SJSA1 (cell line): ENCODE results near the gene XAGE3. TPM values are rescaled to one million over a fixed set of nuclear protein-coding genes. Genes with fewer than 3 reads are reported as not detected.
"Not testable (repeated sequence)": the region's sequence is repeated elsewhere in the genome, so short reads cannot be mapped to it uniquely, and the experiment has no call there.

ENCODE experiments used
- DNase-seq, 2 experiments: peaks; one replicate each; pipeline ENCODE4 v3.0.0-alpha.2; 2015 to 2020; ENCODE audit warnings: low spot score in 2 of 2, low read depth in 1 of 2
- H3K27ac ChIP-seq: fragments of 250-450 bp; sonication (Bioruptor Pico); 2 replicates; pipeline ENCODE4 v1.5.1; 2020; ENCODE audit warnings: mild to moderate bottlenecking, moderate library complexity
- H3K27me3 ChIP-seq: fragments of 250-450 bp; sonication (Bioruptor Pico); replicated peaks from 2 replicates; pipeline ENCODE4 v1.5.1; 2020; ENCODE audit warnings: mild to moderate bottlenecking, moderate library complexity
- H3K36me3 ChIP-seq: fragments of 250-450 bp; sonication (Bioruptor Pico); 2 replicates; pipeline ENCODE4 v1.5.1; 2020; ENCODE audit warnings: mild to moderate bottlenecking
- H3K4me1 ChIP-seq: fragments of 250-450 bp; sonication (Bioruptor Pico); replicated peaks from 2 replicates; pipeline ENCODE4 v1.6.1; 2021; ENCODE audit warnings: mild to moderate bottlenecking
- H3K4me3 ChIP-seq: fragments of 250-450 bp; sonication (Bioruptor Pico); 2 replicates; pipeline ENCODE4 v1.5.1; 2020; ENCODE audit warnings: mild to moderate bottlenecking
- H3K9me3 ChIP-seq: fragments of 250-450 bp; sonication (Bioruptor Pico); replicated peaks from 2 replicates; pipeline ENCODE4 v1.5.1; 2020; ENCODE audit warnings: mild to moderate bottlenecking
- total RNA-seq: library from RNA; depleted of rRNA; stranded (reverse); fragments of >200 nt; shearing (Covaris generic); gene quantifications from 2 replicates; pipeline ENCODE4 v1.2.3, GENCODE V29; 2014

XAGE3 gene
- total RNA-seq, 1 experiment from 2014 or later: not detected

DNA sequence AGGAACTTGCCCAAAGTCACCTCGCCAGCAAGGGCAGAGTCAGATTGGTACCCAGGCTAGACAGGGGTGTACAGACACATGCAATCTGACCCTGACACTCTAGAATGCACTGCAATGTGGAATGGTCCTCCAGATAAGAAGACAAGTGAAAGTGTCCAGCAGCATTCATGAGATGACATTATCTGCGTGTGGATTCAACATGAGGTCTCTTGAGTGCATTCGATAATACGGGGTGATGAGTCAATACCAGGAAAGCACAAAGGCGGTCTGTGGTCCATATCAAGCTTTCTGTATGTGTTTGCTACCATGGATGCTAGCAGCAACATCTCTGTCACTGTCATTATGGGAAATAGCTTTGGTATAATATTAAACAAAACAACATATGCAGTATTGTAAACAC lies 6.8 kb upstream of the XAGE3 start:
- no peak overlapping the region for H3K27ac ChIP-seq
- H3K9me3 ChIP-seq: no peaks in the 10 kb centered on the region
- no peak overlapping the region for H3K4me3 ChIP-seq
- no peaks in the 10 kb centered on the region for H3K36me3 ChIP-seq
- no peaks in the 10 kb centered on the region for H3K27me3 ChIP-seq
- no peaks in the 10 kb centered on the region for H3K4me1 ChIP-seq
- no peak for DNase-seq

DNA sequence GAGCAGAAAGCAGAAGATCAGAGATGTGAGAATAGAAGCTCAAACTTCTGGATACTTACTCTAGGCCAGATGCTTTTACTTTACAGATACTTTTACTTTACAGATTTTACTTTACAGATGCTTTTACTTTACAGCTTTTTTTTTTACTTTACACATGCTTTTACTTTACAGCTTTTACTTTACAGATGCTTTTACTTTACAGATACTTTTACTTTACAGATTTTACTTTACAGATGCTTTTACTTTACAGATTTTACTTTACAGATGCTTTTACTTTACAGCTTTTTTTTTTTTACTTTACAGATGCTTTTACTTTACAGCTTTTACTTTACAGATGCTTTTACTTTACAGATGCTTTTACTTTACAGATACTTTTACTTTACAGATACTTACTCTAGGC lies 5.9 kb upstream of the XAGE3 start:
- H3K27me3 ChIP-seq, H3K4me1 ChIP-seq, H3K4me3 ChIP-seq, DNase-seq, H3K9me3 ChIP-seq, H3K36me3 ChIP-seq, H3K27ac ChIP-seq: not testable (repeated sequence)

DNA sequence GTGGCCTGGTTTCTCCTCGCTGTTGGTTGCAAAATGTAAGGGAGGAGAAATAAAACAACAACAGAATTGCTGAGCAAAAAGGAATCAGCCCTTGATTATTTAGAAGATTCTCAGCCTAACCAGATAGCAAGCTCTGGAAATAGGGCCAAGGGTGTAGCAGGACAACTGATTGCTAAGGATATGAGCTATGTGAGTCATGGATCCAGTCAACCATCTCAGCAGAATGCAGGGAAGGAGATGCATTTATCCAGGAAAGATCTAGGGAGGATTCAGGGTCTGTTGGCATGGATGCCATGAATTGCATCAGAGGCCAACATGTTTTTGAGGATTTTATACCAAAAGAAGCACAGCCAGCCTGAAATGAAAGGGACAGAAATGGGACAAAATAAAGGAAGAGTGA lies 2.2 kb upstream of the XAGE3 start:
- no peak overlapping the region for H3K4me3 ChIP-seq
- no peak for DNase-seq
- no peaks in the 10 kb centered on the region for H3K4me1 ChIP-seq
- H3K27me3 ChIP-seq: no peaks in the 10 kb centered on the region
- H3K9me3 ChIP-seq: no peaks in the 10 kb centered on the region
- no peak overlapping the region for H3K27ac ChIP-seq
- no peaks in the 10 kb centered on the region for H3K36me3 ChIP-seq

DNA sequence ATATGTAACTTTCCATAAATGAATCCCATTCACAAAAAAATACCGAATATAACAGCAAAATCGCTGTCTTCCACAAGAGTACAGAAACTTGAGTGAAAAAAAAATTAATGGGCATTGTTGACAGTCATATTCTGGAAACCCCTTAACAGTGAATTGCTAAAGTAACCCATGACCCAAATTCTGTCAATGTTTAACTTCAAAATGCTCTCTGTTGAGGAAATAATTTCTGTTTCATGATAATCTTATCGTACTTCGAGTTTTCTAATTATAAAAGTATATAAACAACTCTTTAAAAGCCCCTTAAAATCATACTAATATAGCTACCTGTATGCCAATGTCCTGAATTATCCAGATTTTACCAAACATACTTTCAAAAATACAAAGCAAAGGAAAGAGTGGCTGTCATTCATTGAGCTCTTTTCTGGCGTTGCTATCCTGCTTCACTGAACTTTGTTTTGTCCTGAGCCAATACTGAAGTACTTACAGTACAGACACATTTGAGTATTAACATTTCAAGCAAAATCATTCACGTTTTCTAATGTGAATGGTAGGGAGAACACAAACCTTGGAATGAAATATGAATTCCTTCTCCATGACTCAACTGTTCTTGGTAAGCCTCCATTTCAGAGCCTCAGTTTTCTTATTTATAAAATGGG lies 2.4 kb downstream of the XAGE3 start:
- no peak overlapping the region for H3K4me3 ChIP-seq
- H3K4me1 ChIP-seq: no peaks in the 10 kb centered on the region
- H3K27me3 ChIP-seq: no peaks in the 10 kb centered on the region
- H3K36me3 ChIP-seq: no peaks in the 10 kb centered on the region
- H3K27ac ChIP-seq: no peak overlapping the region
- no peak for DNase-seq
- no peaks in the 10 kb centered on the region for H3K9me3 ChIP-seq

DNA sequence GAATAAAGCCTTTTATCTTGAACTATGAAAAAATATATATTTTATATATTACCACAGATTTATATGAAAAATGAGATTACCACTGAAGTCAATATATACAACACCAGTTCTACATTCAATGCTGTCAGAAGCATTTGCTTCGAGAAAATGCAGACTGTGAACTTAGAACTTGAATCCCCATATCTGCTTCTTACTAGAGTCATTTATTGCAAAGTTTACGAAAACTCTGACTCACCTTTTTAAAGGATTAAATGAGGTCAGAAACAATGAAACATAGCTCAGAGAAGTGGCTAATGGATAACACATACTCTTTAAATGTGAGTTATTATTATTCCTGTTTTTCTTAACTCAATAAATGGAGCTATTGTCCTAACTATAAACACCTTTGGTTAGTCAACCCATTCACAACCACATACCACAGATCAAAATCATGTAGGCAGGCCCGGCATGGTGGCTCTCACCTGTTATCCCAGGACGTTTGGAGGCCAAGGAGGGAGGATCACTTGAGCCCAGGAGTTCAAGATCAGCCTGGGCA lies 10.8 kb downstream of the XAGE3 start:
- H3K36me3 ChIP-seq, H3K4me3 ChIP-seq, H3K9me3 ChIP-seq, H3K27ac ChIP-seq, H3K27me3 ChIP-seq: not testable (repeated sequence)
- peaks cover 21% of the 10 kb centered on the region for H3K4me1 ChIP-seq
- DNase-seq: peak in 1 of 2 experiments; percentile 5

DNA sequence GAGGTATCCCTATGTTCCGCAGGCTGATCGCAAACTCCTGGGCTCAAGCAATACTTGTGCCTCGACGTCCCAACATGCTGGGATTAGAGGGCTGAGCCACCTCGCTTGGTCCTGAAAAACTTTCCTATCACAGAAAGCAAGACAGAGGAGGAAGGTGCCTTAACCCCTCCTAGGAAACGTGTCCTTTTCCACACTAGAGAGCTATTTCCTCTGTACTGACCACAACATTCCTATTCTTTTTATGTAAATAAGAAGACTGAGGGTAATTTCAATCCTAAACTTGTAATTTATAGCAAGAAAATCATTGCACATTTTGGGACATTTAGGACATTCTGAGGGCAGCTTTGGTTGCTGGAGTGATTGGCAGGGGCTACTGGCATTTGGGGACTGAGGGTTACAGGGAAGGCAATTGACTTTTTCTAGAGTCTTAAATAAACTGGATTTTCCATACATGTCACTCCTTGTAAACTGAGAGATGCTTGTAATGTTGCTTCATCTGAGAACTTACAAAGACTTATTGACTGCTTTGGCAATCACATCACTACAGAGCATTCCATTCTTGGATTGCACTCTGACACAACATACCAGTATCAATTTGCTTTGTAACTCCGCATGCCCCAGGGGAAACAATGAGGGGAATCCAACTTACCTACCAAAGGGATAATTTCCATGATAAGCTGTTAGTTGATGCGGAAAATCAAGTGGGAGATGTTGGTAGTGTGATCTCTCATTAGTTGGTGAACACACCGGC lies 15.6 kb downstream of the XAGE3 start:
- H3K36me3 ChIP-seq: no peaks in the 10 kb centered on the region
- peak overlapping the region; percentile 81 for H3K27ac ChIP-seq
- H3K9me3 ChIP-seq: no peaks in the 10 kb centered on the region
- H3K4me3 ChIP-seq: no peak overlapping the region
- peaks cover 28% of the 10 kb centered on the region for H3K4me1 ChIP-seq
- peak in 1 of 2 experiments; percentile 48 for DNase-seq
- H3K27me3 ChIP-seq: no peaks in the 10 kb centered on the region

DNA sequence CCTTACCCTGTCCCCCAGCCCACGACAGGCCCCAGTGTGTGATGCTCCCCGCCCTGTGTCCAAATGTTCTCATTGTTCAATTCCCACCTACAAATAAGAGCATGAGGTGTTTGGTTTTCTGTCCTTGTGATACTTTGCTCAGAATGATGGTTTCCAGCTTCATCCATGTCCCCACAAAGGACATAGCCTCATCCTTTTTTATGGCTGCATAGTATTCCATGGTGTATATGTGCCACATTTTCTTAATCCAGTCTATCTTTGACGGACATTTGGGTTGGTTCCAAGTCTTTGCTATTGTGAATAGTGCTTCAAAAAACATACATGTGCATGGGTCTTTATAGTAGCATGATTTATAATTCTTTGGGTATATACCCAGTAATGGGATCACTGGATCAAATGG lies 24.3 kb downstream of the XAGE3 start:
- not testable (repeated sequence) for H3K27ac ChIP-seq, DNase-seq, H3K4me3 ChIP-seq, H3K27me3 ChIP-seq, H3K4me1 ChIP-seq, H3K36me3 ChIP-seq, H3K9me3 ChIP-seq

DNA sequence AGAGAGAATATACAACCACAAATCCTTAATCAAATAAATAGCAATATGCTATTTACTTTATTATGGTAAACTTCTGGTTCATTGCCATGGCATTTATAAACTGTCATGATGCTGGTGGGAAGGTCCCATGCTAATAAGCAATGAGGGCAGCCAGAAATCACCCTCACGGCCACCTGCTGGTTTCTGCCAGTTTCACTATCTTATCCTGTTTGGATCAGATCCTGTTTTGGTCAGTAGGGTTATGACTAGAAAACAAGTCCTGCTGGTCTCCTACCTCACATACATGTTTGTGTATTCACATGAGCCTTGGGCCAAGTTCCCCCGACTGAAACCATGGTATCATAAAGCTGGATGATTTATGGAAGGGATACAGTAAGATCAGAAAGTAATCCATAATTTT lies 28.7 kb downstream of the XAGE3 start:
- DNase-seq: no peak
- H3K36me3 ChIP-seq: no peaks in the 10 kb centered on the region
- no peak overlapping the region for H3K27ac ChIP-seq
- no peaks in the 10 kb centered on the region for H3K9me3 ChIP-seq
- no peaks in the 10 kb centered on the region for H3K4me1 ChIP-seq
- no peak overlapping the region for H3K4me3 ChIP-seq
- no peaks in the 10 kb centered on the region for H3K27me3 ChIP-seq

DNA sequence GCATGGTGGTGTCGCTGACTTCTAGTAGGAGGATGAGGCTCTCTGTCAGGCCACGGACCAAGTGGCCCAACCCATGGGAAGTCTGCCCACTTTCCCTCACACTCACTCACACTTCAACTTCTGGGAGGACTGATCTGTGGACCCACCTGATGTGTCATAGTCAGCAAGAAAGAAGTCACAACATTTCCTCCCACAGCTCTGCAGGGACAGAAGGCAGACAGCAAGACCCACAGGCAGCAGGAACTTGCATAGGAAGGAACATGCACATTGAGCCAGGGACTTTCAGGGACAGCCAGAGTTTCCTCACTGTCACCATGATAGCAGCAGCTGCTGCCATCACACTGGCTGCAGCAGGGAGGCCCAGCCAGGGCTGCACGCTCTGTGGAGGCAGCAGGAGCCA lies 37.3 kb downstream of the XAGE3 start:
- H3K4me1 ChIP-seq: no peaks in the 10 kb centered on the region
- no peaks in the 10 kb centered on the region for H3K9me3 ChIP-seq
- DNase-seq: no peak
- no peaks in the 10 kb centered on the region for H3K27me3 ChIP-seq
- H3K27ac ChIP-seq: no peak overlapping the region
- H3K4me3 ChIP-seq: no peak overlapping the region
- no peaks in the 10 kb centered on the region for H3K36me3 ChIP-seq

DNA sequence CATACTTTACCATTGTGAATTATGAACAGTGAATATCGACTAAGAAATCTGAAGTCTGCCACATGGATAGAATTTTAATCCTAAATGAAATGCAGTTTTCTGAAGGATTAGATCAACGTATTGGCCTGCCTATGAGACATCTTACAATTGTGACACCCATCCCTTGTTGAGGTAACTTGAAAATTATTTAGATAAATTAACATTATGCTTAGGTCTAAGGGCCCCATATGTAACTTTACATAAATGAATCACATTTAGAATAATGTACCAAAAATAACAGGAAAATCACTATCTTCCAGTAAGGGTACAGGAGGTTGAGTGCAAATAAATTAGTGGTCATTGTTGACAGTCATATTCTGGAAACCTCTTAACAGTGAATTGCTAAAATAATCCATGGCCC lies 43.3 kb downstream of the XAGE3 start:
- no peaks in the 10 kb centered on the region for H3K4me1 ChIP-seq
- no peak for DNase-seq
- no peak overlapping the region for H3K4me3 ChIP-seq
- no peak overlapping the region for H3K27ac ChIP-seq
- no peaks in the 10 kb centered on the region for H3K9me3 ChIP-seq
- no peaks in the 10 kb centered on the region for H3K27me3 ChIP-seq
- H3K36me3 ChIP-seq: no peaks in the 10 kb centered on the region

DNA sequence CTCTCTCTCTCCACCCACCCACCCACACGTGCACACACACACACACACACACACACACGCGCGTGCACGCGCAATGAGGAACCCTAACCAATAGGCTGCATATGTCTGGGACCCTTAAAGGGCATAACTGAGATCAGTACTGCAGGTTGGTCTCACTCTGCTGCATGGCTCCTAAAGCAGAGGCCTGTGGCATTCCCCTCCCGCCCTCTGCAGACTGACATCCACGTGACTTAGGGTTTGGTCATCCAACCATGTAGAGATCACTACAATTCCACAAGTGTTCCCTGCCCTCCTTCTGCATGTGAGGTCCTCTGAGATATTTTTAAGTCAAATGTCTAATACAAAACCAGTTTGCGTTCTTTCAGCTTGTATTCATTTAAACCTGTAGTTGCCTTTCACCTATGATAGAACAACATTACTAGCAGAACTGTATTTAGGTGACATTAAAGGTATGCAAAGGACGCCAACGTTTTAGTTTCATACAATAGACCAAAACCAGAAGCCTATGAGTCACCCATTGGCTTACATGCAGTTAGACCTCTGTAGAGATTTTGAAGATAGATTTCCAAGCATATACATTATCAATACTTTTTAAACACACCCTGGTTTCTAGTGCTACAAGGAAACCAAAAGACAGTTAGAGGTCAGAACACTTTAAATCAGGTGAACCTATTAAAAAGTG lies 46.7 kb downstream of the XAGE3 start:
- Histone ChIP-seq H3K9me3 (no peaks in the 10 kb centered on the region), H3K27me3 (no peaks in the 10 kb centered on the region), H3K27ac (no peak overlapping the region), H3K4me3 (no peak overlapping the region), H3K4me1 (no peaks in the 10 kb centered on the region), H3K36me3 (no peaks in the 10 kb centered on the region)
- DNase-seq: no peak

DNA sequence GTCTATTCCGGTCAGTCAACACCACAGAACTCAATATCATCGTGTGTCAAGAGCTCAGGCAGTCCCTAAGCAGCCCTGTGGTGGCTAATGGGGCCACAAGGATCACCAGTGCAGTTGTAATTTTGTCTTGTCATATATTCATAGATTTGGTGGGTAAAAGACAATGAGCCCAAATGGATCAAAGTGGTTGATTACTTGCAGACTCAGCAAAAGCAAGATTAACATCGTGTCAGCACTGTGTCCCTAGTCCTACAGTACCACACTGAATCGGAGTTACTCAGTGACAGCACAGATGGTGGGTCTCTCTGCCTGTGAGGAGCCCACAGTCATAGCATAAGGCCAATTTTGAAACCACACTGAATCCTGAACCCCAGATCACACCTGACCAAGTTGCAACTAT lies 48.1 kb downstream of the XAGE3 start:
- Histone ChIP-seq H3K27ac (no peak overlapping the region), H3K27me3 (no peaks in the 10 kb centered on the region), H3K36me3 (no peaks in the 10 kb centered on the region), H3K9me3 (no peaks in the 10 kb centered on the region), H3K4me1 (no peaks in the 10 kb centered on the region), H3K4me3 (no peak overlapping the region)
- DNase-seq: no peak
